ENCODE data around the gene SMC3. TPM values are rescaled to one million over a fixed set of nuclear protein-coding genes. Genes with fewer than 3 reads are reported as not detected.
A peak's percentile ranks its signal among the peaks of the same experiment; 100 is the strongest.

Gene SMC3
- total RNA-seq, 1 donor from 2014 or later = 20.9 TPM

DNA sequence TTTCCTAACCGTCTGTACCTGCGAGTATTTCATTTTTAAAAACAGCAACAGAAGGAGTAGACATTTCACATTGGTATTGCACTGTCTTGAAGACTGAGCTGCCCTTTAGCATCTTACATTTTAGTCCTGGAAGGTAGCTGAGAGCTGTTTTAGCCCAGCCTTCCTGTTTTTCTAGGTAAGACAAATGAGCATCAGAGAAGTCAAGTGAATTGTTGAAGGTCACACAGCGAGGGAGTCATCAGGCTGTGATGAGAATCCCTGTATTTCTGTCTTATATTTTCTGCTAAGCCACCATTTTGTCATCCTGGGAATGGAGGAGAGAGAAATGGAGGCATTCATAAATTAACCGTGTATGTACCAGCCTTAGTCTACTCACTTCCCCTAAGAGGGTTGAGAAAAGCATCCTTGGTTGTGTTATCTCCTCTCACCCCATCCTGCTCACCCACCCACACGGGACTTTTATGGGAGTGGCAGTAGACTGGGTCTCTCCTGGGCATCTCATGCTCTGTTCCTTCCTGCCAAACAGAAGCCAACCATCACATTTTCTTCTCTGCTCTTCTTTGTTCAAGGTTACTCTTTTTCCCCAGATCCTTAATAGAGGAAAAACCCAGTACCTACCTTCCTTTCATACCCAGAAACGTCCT, 85.1 kb downstream of the SMC3 start:
- TF ChIP-seq, protein P1, sequence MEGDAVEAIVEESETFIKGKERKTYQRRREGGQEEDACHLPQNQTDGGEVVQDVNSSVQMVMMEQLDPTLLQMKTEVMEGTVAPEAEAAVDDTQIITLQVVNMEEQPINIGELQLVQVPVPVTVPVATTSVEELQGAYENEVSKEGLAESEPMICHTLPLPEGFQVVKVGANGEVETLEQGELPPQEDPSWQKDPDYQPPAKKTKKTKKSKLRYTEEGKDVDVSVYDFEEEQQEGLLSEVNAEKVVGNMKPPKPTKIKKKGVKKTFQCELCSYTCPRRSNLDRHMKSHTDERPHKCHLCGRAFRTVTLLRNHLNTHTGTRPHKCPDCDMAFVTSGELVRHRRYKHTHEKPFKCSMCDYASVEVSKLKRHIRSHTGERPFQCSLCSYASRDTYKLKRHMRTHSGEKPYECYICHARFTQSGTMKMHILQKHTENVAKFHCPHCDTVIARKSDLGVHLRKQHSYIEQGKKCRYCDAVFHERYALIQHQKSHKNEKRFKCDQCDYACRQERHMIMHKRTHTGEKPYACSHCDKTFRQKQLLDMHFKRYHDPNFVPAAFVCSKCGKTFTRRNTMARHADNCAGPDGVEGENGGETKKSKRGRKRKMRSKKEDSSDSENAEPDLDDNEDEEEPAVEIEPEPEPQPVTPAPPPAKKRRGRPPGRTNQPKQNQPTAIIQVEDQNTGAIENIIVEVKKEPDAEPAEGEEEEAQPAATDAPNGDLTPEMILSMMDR (IDR thresholded peaks at IDR 0.05; ENCODE audit: borderline replicate concordance) = no peak
- no peak for DNase-seq
- H3K4me3 ChIP-seq = no peak overlapping the region
- H3K27ac ChIP-seq (replicated peaks) = peak overlapping the region; percentile 90
- H3K4me1 ChIP-seq = peaks cover 68% of the 10 kb centered on the region
- no peaks in the 10 kb centered on the region for H3K9me3 ChIP-seq (replicated peaks)
- H3K36me3 ChIP-seq = no peaks in the 10 kb centered on the region
- intact Hi-C loops (cut with micrococcal nuclease) = no loop called here
- H3K27me3 ChIP-seq (ENCODE audit: low read depth) = peaks cover 8% of the 10 kb centered on the region

Other genes starting within 250 kb of the SMC3 start
- gene DUSP5, start 69.8 kb upstream of the SMC3 start, total RNA-seq = 15.0 TPM
- 101 TPM for gene RBM20, start 76.6 kb downstream of the SMC3 start, total RNA-seq